HL-60/S4 treated with phorbol 12-myristate 13-acetate at 8.2 ng/mL for 4 days and 3 days (cell line): ENCODE results near the gene ZNF281.

Experiments
- in situ Hi-C: fragments of 300-500 bp; cut with MboI; formaldehyde crosslinking; loops from 2 replicates; pipeline ENCODE4 v1.15.0; 2022; ENCODE audit warnings: low sequenced_read_pairs

The ZNF281 gene

GRCh38 chr1:200392625-200393185 is 17.1 kb downstream of the ZNF281 start:
- in situ Hi-C loops: no loop called here

- in situ Hi-C loops: no loop called here
These were observed 18.1 kb downstream of the ZNF281 start for GRCh38 chr1:200391747-200392146.

- in situ Hi-C loops: no loop called here
These were observed 21.0 kb downstream of the ZNF281 start for GRCh38 chr1:200388791-200389190.

GRCh38 chr1:200386416-200386815 is 23.4 kb downstream of the ZNF281 start:
- in situ Hi-C loops: no loop called here

- in situ Hi-C loops: no loop called here
These were observed 24.9 kb downstream of the ZNF281 start for GRCh38 chr1:200384818-200385390.

- in situ Hi-C loops: no loop called here
These were observed 28.4 kb downstream of the ZNF281 start for GRCh38 chr1:200381256-200381984.

GRCh38 chr1:200380589-200381021 is 29.2 kb downstream of the ZNF281 start:
- in situ Hi-C loops: no loop called here

- in situ Hi-C loops: no loop called here
These were observed 29.8 kb downstream of the ZNF281 start for GRCh38 chr1:200379940-200380588.

- in situ Hi-C loops: no loop called here
These were observed 30.4 kb downstream of the ZNF281 start for GRCh38 chr1:200379432-200379757.

GRCh38 chr1:200378096-200378495 is 31.7 kb downstream of the ZNF281 start:
- in situ Hi-C loops: no loop called here

GRCh38 chr1:200376528-200376927 is 33.3 kb downstream of the ZNF281 start:
- in situ Hi-C loops: no loop called here

- in situ Hi-C loops: no loop called here
These were observed 35.1 kb downstream of the ZNF281 start for GRCh38 chr1:200374569-200375295.

- in situ Hi-C loops: no loop called here
These were observed 36.0 kb downstream of the ZNF281 start for GRCh38 chr1:200373811-200374231.

GRCh38 chr1:200372885-200373181 is 37.0 kb downstream of the ZNF281 start:
- in situ Hi-C loops: no loop called here

- in situ Hi-C loops: no loop called here
These were observed 37.5 kb downstream of the ZNF281 start for GRCh38 chr1:200372095-200372884.

GRCh38 chr1:200369706-200370105 is 40.1 kb downstream of the ZNF281 start:
- in situ Hi-C loops: no loop called here

- in situ Hi-C loops: no loop called here
These were observed 40.7 kb downstream of the ZNF281 start for GRCh38 chr1:200369131-200369530.

GRCh38 chr1:200368556-200368955 is 41.3 kb downstream of the ZNF281 start:
- in situ Hi-C loops: no loop called here

GRCh38 chr1:200367841-200368534 is 41.8 kb downstream of the ZNF281 start:
- in situ Hi-C loops: no loop called here
